Smooth muscle cell (in vitro differentiated cells): ENCODE results near the gene TUBE1. TPM values are rescaled to one million over a fixed set of nuclear protein-coding genes. Genes with fewer than 3 reads are reported as not detected.

ENCODE experiments used
- DNase-seq: peaks from one replicate; lab custom pipeline; 2025; ENCODE audit not compliant: unreplicated experiment; lab: John Stamatoyannopoulos, UW
- H2AFZ ChIP-seq: fragments of 200-600 bp; sonication (generic); 2 replicates; pipeline ENCODE4 v1.6.0; 2016; ENCODE audit warnings: antibody characterized with exemption, low read depth, mild to moderate bottlenecking
- H3F3A ChIP-seq: fragments of 200-600 bp; sonication (generic); 2 replicates; pipeline ENCODE4 v1.6.0; 2017; ENCODE audit warnings: antibody characterized with exemption, low read depth
- H3K27ac ChIP-seq: fragments of 200-600 bp; sonication (generic); 2 replicates; pipeline ENCODE4 v1.5.1; 2016; ENCODE audit warnings: low read depth, mild to moderate bottlenecking
- H3K27me3 ChIP-seq: fragments of 200-600 bp; sonication (generic); 2 replicates; pipeline ENCODE4 v1.6.1; 2016; ENCODE audit warnings: low read depth, mild to moderate bottlenecking
- H3K36me3 ChIP-seq: fragments of 200-600 bp; sonication (generic); 2 replicates; pipeline ENCODE4 v1.5.1; 2016; ENCODE audit warnings: low read depth
- H3K4me1 ChIP-seq: fragments of 200-600 bp; sonication (generic); 2 replicates; pipeline ENCODE4 v1.5.1; 2016; ENCODE audit warnings: low read depth
- H3K4me2 ChIP-seq: fragments of 200-600 bp; sonication (generic); 2 replicates; pipeline ENCODE4 v1.6.0; 2016; ENCODE audit warnings: mild to moderate bottlenecking
- H3K4me3 ChIP-seq: fragments of 200-600 bp; sonication (generic); 2 replicates; pipeline ENCODE4 v1.5.1; 2016; ENCODE audit warnings: mild to moderate bottlenecking
- H3K79me2 ChIP-seq: fragments of 200-600 bp; sonication (generic); 2 replicates; pipeline ENCODE4 v1.6.0; 2016; ENCODE audit warnings: low read depth, mild to moderate bottlenecking
- H3K9ac ChIP-seq: fragments of 200-600 bp; sonication (generic); 2 replicates; pipeline ENCODE4 v1.6.0; 2016; ENCODE audit warnings: low read depth
- H3K9me3 ChIP-seq: fragments of 200-600 bp; sonication (generic); replicated peaks from 2 replicates; pipeline ENCODE4 v1.5.1; 2016; ENCODE audit warnings: low read depth
- H4K20me1 ChIP-seq: fragments of 200-600 bp; sonication (generic); 2 replicates; pipeline ENCODE4 v1.6.0; 2016; ENCODE audit warnings: low read depth
- CTCF ChIP-seq: fragments of 200-600 bp; sonication (generic); IDR thresholded peaks from 2 replicates; pipeline ENCODE4 v1.5.1; 2017; ENCODE audit warnings: borderline replicate concordance, mild to moderate bottlenecking, antibody characterized with exemption; ENCODE audit not compliant: insufficient read depth, poor library complexity, severe bottlenecking
- WGBS: methylation state at CpG from one replicate; pipeline ENCODE4 v1.1.7; 2016; ENCODE audit warnings: low lambda C conversion rate; 5-methylcytosine and 5-hydroxymethylcytosine counted together
- polyA plus RNA-seq: library from polyadenylated mRNA; unstranded; fragments of >200 nt; fragmentation: Nextera tagmentation; extraction: Ambion mirVana; gene quantifications from 2 replicates; pipeline ENCODE4 v1.2.1, GENCODE V29; 2016
- total RNA-seq: library from RNA; depleted of rRNA; stranded (reverse); fragments of >200 nt; gene quantifications from 2 replicates; pipeline ENCODE4 v1.2.3, GENCODE V29; 2014

TUBE1 gene
- total and polyA plus RNA-seq, 2 experiments from 2014 or later, result 9.9 to 11.6 TPM

GRCh38 chr6:112096901-112097300 is 9.6 kb upstream of the TUBE1 start:
- Histone ChIP-seq H4K20me1 (no peaks in the 10 kb centered on the region), H3K27me3 (peaks cover under 1% of the 10 kb centered on the region), H3K36me3 (peaks cover 8% of the 10 kb centered on the region), H3K4me2 (no peak overlapping the region), H3K4me1 (no peaks in the 10 kb centered on the region), H3K27ac (no peak overlapping the region), H3K4me3 (no peak overlapping the region), H3K9me3 (no peaks in the 10 kb centered on the region), H2AFZ (no peak overlapping the region), H3F3A (no peaks in the 10 kb centered on the region), H3K79me2 (no peaks in the 10 kb centered on the region), H3K9ac (no peak overlapping the region)
- DNase-seq, result no peak
- whole genome bisulfite sequencing, result 96% methylated on average over 2 of the region's 2 CpGs
- no peak for TF ChIP-seq CTCF

- no peaks in the 10 kb centered on the region for H3K9me3 ChIP-seq
- peaks cover 6% of the 10 kb centered on the region for H3K4me1 ChIP-seq
- no peaks in the 10 kb centered on the region for H3K36me3 ChIP-seq
- no peaks in the 10 kb centered on the region for H3F3A ChIP-seq
- no peaks in the 10 kb centered on the region for H4K20me1 ChIP-seq
- 34% methylated on average over 7 of the region's 7 CpGs for WGBS
- peak overlapping the region; percentile 62 for H3K4me3 ChIP-seq
- DNase-seq, result no peak
- peak overlapping the region; percentile 72 for H3K9ac ChIP-seq
- TF ChIP-seq CTCF, result no peak
- peak overlapping the region; percentile 94 for H2AFZ ChIP-seq
- peaks cover 24% of the 10 kb centered on the region for H3K27me3 ChIP-seq
- peak overlapping the region; percentile 77 for H3K27ac ChIP-seq
- H3K79me2 ChIP-seq, result no peaks in the 10 kb centered on the region
- H3K4me2 ChIP-seq, result peak overlapping the region; percentile 90
These were observed 634 bp upstream of the TUBE1 start for GRCh38 chr6:112087916-112088315.

- Histone ChIP-seq H3F3A (no peaks in the 10 kb centered on the region), H3K27ac (peak overlapping the region; percentile 77), H3K27me3 (peaks cover 22% of the 10 kb centered on the region), H3K36me3 (no peaks in the 10 kb centered on the region), H3K4me1 (peaks cover 6% of the 10 kb centered on the region), H4K20me1 (no peaks in the 10 kb centered on the region), H2AFZ (peak overlapping the region; percentile 94), H3K79me2 (no peaks in the 10 kb centered on the region), H3K9ac (peak overlapping the region; percentile 72), H3K4me3 (peak overlapping the region; percentile 62), H3K4me2 (peak overlapping the region; percentile 90), H3K9me3 (no peaks in the 10 kb centered on the region)
- no peak for DNase-seq
- TF ChIP-seq CTCF, result peak; percentile 15
- under 1% methylated on average over 8 of the region's 8 CpGs for WGBS
These were observed 542 bp downstream of the TUBE1 start for GRCh38 chr6:112086744-112087135.

- no peak overlapping the region for H3K4me3 ChIP-seq
- no peak for DNase-seq
- TF ChIP-seq CTCF, result no peak
- H3K27me3 ChIP-seq, result peaks cover 10% of the 10 kb centered on the region
- peaks cover 6% of the 10 kb centered on the region for H3K4me1 ChIP-seq
- H3K36me3 ChIP-seq, result peaks cover 3% of the 10 kb centered on the region
- no peak overlapping the region for H3K27ac ChIP-seq
- no peak overlapping the region for H3K4me2 ChIP-seq
- no peak overlapping the region for H3K9ac ChIP-seq
- WGBS, result 92% methylated on average over 8 of the region's 8 CpGs
- H2AFZ ChIP-seq, result no peak overlapping the region
- no peaks in the 10 kb centered on the region for H3F3A ChIP-seq
- H3K79me2 ChIP-seq, result no peaks in the 10 kb centered on the region
- H4K20me1 ChIP-seq, result no peaks in the 10 kb centered on the region
- H3K9me3 ChIP-seq, result no peaks in the 10 kb centered on the region
These were observed 1.8 kb downstream of the TUBE1 start for GRCh38 chr6:112085286-112086065.
